Chondrocyte (in vitro differentiated cells): ENCODE measurements around the gene SREK1. TPM values are rescaled to one million over a fixed set of nuclear protein-coding genes. Genes with fewer than 3 reads are reported as not detected.

Source experiments
- DNase-seq: peaks from one replicate; pipeline ENCODE4 v3.0.0; 2021; ENCODE audit warnings: mixed read lengths, low spot score
- H3K27ac Mint-ChIP-seq: one replicate; pipeline ENCODE4 v1.8.0; 2021; ENCODE audit warnings: mild to moderate bottlenecking, moderate library complexity, mixed read lengths; ENCODE audit not compliant: unreplicated experiment
- H3K27me3 Mint-ChIP-seq: 2 replicates; pipeline ENCODE4 v1.8.0; 2021; ENCODE audit warnings: low read depth, mixed read lengths
- H3K36me3 Mint-ChIP-seq: 2 replicates; pipeline ENCODE4 v1.8.0; 2021; ENCODE audit warnings: low read depth, mixed read lengths
- H3K4me1 Mint-ChIP-seq: 2 replicates; pipeline ENCODE4 v1.8.0; 2021; ENCODE audit warnings: low read depth, mild to moderate bottlenecking, mixed read lengths
- H3K4me3 Mint-ChIP-seq: one replicate; pipeline ENCODE4 v1.8.0; 2021; ENCODE audit warnings: mild to moderate bottlenecking, moderate library complexity, mixed read lengths; ENCODE audit not compliant: unreplicated experiment
- H3K9me3 Mint-ChIP-seq: 2 replicates; pipeline ENCODE4 v1.8.0; 2021; ENCODE audit warnings: low read depth, mixed read lengths
- total RNA-seq: library from RNA; stranded (reverse); gene quantifications from 3 replicates; pipeline ENCODE4 v1.2.1, GENCODE V29; 2021
- TF ChIP-seq, protein P1 (sequence below): fragments of 200-600 bp; sonication (generic); IDR thresholded peaks from 2 replicates; pipeline ENCODE4 v1.5.0; 2021; ENCODE audit warnings: antibody characterized with exemption, mild to moderate bottlenecking, moderate library complexity

SREK1 gene
- total RNA-seq, 1 donor from 2014 or later: 51.0 TPM

DNA sequence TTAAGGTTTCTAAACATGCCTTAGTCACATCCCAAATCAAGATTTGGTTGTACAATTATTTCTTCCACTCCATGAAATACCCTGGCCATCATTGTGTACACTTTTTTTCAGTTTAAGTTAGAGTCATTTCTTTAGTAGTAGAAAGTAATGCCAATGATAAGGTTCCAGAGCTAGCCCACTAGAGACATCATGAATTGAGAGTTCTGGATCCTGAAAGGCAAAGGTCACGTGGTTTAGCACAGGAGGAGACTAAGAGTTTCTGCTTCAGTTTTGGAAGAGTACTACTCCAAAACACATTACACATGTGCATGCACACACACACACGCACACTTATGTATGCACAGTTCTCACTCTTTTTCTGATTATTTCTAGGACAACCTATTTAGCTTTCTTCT, 4.8 kb upstream of the SREK1 start:
- Mint-ChIP-seq H3K27ac (no peak overlapping the region), H3K9me3 (no peaks in the 10 kb centered on the region), H3K27me3 (peaks cover 1% of the 10 kb centered on the region), H3K4me1 (peaks cover 15% of the 10 kb centered on the region), H3K4me3 (no peak overlapping the region), H3K36me3 (no peaks in the 10 kb centered on the region)
- TF ChIP-seq, protein P1, sequence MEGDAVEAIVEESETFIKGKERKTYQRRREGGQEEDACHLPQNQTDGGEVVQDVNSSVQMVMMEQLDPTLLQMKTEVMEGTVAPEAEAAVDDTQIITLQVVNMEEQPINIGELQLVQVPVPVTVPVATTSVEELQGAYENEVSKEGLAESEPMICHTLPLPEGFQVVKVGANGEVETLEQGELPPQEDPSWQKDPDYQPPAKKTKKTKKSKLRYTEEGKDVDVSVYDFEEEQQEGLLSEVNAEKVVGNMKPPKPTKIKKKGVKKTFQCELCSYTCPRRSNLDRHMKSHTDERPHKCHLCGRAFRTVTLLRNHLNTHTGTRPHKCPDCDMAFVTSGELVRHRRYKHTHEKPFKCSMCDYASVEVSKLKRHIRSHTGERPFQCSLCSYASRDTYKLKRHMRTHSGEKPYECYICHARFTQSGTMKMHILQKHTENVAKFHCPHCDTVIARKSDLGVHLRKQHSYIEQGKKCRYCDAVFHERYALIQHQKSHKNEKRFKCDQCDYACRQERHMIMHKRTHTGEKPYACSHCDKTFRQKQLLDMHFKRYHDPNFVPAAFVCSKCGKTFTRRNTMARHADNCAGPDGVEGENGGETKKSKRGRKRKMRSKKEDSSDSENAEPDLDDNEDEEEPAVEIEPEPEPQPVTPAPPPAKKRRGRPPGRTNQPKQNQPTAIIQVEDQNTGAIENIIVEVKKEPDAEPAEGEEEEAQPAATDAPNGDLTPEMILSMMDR: no peak
- DNase-seq: no peak

DNA sequence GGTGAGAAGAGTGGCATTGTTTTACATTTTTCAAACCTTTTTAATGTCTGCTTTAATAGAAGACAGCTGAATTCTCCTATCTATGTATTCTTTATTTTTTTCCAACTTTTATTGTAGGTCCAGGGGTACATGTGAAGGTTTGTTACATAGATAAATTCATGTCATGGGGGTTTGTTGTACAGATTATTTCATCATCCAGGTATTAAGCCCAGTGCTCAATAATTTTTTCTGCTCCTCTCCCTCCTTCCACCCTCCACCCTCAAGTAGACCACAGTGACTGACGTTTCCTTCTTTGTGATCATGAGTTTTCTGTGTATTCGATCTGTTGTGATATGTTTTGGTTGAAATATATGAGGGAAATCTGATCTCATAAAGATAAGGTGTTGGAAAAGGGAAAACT, 1.7 kb upstream of the SREK1 start:
- Mint-ChIP-seq H3K36me3 (no peaks in the 10 kb centered on the region), H3K9me3 (no peaks in the 10 kb centered on the region), H3K27ac (no peak overlapping the region), H3K4me1 (peaks cover 30% of the 10 kb centered on the region), H3K27me3 (no peaks in the 10 kb centered on the region), H3K4me3 (no peak overlapping the region)
- TF ChIP-seq, protein P1: no peak
- DNase-seq: no peak

DNA sequence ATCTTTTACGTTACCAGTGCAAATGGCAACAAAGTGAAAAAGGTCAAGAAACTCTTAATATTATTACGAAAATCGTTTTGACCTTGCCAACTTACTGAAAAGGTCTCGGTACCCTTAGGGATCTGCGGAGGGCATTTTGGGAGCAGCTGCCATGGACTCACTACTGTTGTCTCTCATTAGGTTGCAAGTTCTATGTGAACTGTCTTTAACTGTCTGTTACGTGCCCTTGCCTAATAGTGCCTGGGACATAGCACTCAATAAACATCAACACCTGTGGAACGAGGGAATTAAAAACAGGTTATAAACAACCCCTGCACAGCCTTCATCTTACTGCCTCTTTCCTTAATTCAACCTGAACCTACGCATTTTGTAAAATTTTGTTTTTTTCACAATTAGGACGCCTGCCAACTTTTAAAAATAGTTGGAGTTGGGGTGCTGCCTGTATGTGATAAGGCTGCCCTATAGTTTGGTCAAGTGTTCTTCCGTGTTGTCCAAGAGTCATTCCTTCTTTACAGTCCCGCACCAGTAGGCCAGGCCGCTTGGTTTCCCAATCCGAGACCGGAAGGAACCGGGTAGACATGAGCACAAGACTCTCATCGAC, 527 bp upstream of the SREK1 start:
- H3K4me3 Mint-ChIP-seq: peak overlapping the region; percentile 97
- no peak for DNase-seq
- H3K27me3 Mint-ChIP-seq: no peaks in the 10 kb centered on the region
- no peaks in the 10 kb centered on the region for H3K36me3 Mint-ChIP-seq
- H3K4me1 Mint-ChIP-seq: peaks cover 33% of the 10 kb centered on the region
- H3K9me3 Mint-ChIP-seq: no peaks in the 10 kb centered on the region
- H3K27ac Mint-ChIP-seq: peak overlapping the region; percentile 100
- TF ChIP-seq, protein P1: no peak

DNA sequence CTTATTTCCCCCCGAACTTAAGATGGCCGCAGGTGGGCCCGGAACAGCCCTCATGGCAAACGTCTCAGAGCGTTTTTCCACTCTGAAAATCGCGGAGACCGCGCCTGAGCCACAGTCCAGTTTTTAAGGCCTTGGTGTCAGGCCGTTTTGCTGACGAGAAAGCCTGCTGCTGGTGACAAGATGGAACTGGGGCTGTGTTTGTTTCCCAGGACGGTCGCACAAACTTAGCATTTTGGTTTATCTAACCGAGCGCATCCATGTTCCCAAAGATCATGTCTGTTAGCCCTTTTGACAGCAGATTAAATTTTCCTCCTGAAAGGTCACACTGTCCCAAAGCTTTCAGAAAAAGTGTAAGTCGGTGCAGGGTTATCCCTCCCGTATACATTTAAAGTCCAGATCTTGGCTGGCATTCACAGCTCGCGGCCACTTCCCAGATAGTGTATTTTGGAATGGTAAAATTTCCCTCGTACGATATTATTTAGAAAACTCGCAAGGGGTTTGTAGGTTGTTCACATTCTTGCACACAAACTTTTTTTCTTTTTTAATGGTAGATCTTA, 812 bp downstream of the SREK1 start:
- peaks cover 38% of the 10 kb centered on the region for H3K4me1 Mint-ChIP-seq
- peak overlapping the region; percentile 97 for H3K4me3 Mint-ChIP-seq
- H3K36me3 Mint-ChIP-seq: peaks cover 1% of the 10 kb centered on the region
- peak; percentile 75 for DNase-seq
- peak overlapping the region; percentile 100 for H3K27ac Mint-ChIP-seq
- TF ChIP-seq, protein P1: no peak
- no peaks in the 10 kb centered on the region for H3K27me3 Mint-ChIP-seq
- H3K9me3 Mint-ChIP-seq: no peaks in the 10 kb centered on the region

DNA sequence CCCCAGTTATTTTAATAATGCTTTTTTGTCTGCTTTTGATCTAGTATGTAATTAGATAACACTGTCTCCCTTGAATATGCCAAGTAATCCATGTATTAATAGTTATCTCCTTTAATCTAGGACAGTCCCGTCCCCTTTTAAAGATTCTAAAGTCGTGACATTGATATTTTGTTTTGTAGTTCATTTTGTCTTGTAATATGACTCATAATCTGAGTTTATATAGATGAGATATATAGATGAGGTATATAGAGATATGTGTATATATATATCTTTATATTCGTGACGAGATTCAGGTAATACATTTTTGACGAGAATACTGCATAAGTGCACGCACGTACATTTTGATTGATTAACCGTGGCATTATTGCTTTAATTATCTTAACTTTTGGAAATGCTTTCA, 1.6 kb downstream of the SREK1 start:
- Mint-ChIP-seq H3K4me1 (peaks cover 45% of the 10 kb centered on the region), H3K4me3 (peak overlapping the region; percentile 97), H3K27ac (peak overlapping the region; percentile 100), H3K9me3 (no peaks in the 10 kb centered on the region), H3K36me3 (peaks cover 1% of the 10 kb centered on the region), H3K27me3 (no peaks in the 10 kb centered on the region)
- TF ChIP-seq, protein P1: no peak
- DNase-seq: no peak
